Embryonic facial prominence (tissue), 1 donor: ENCODE results near the gene GLI1.
"Not testable (repeated sequence)": the region's sequence is repeated elsewhere in the genome, so short reads cannot be mapped to it uniquely, and the experiment has no call there.

Source experiments
- DNase-seq: peaks from one replicate; pipeline ENCODE4 v3.0.0-alpha.2; 2016; ENCODE audit errors: extremely low spot score

The GLI1 gene

GRCh38 chr12:57441846-57442427 lies 17.6 kb upstream of the GLI1 start:
- DNase-seq: no peak

- DNase-seq: not testable (repeated sequence)
Observed at GRCh38 chr12:57444337-57444736, 15.2 kb upstream of the GLI1 start.

GRCh38 chr12:57444744-57445143 lies 14.8 kb upstream of the GLI1 start:
- no peak for DNase-seq

- DNase-seq: no peak
Observed at GRCh38 chr12:57446292-57446960, 13.2 kb upstream of the GLI1 start.

GRCh38 chr12:57448669-57449068 lies 10.9 kb upstream of the GLI1 start:
- no peak for DNase-seq

GRCh38 chr12:57449375-57449774 lies 10.2 kb upstream of the GLI1 start:
- no peak for DNase-seq

GRCh38 chr12:57450057-57450456 lies 9.5 kb upstream of the GLI1 start:
- no peak for DNase-seq

- DNase-seq: no peak
Observed at GRCh38 chr12:57451233-57451778, 8.3 kb upstream of the GLI1 start.

GRCh38 chr12:57452181-57452936 lies 7.2 kb upstream of the GLI1 start:
- no peak for DNase-seq

GRCh38 chr12:57452937-57453509 lies 6.6 kb upstream of the GLI1 start:
- no peak for DNase-seq

- DNase-seq: no peak
Observed at GRCh38 chr12:57454213-57454565, 5.4 kb upstream of the GLI1 start.

GRCh38 chr12:57454566-57455373 lies 4.8 kb upstream of the GLI1 start, which contains the start of gene INHBE:
Gene INHBE (plus strand): TSS chr12:57455307. CDS start chr12:57455537, 230 bp downstream.
- no peak for DNase-seq

- DNase-seq: no peak
Observed at GRCh38 chr12:57455374-57456144, 4.0 kb upstream of the GLI1 start.

GRCh38 chr12:57456145-57456700 lies 3.4 kb upstream of the GLI1 start:
- no peak for DNase-seq

- no peak for DNase-seq
Observed at GRCh38 chr12:57456737-57457490, 2.7 kb upstream of the GLI1 start.

GRCh38 chr12:57458665-57459054 lies 925 bp upstream of the GLI1 start:
- DNase-seq: no peak

- peak; percentile 97 for DNase-seq
Observed at GRCh38 chr12:57459055-57459749, 383 bp upstream of the GLI1 start.

GRCh38 chr12:57460468-57460784 lies 841 bp downstream of the GLI1 start:
- no peak for DNase-seq

- no peak for DNase-seq
Observed at GRCh38 chr12:57460841-57461275, 1.3 kb downstream of the GLI1 start.
